ENCODE data around the gene OR52K1.

OR52K1 gene

GRCh38 chr11:4453118-4453517 is 29.3 kb upstream of the OR52K1 start:
- CTCF ChIA-PET, result no interaction called here
- no peak for TF ChIP-seq L3MBTL2 (conservative IDR thresholded peaks at IDR 0.05)
- TF ChIP-seq ELF4 (IDR thresholded peaks at IDR 0.05), result no peak
- TF ChIP-seq FOXK2 (IDR thresholded peaks at IDR 0.05), result no peak
- no peak for TF ChIP-seq BHLHE40 (IDR thresholded peaks at IDR 0.05; ENCODE audit: borderline replicate concordance)
- no peak for TF ChIP-seq ARNT (IDR thresholded peaks at IDR 0.05)
- no peak for TF ChIP-seq FOXA1 (IDR thresholded peaks at IDR 0.05)
- TF ChIP-seq SP1 (IDR thresholded peaks at IDR 0.05), result no peak
- no peak for DNase-seq (ENCODE audit: extremely low spot score)

GRCh38 chr11:4454021-4454420 is 28.4 kb upstream of the OR52K1 start:
- DNase-seq (ENCODE audit: extremely low spot score), result no peak
- ChIA-PET CTCF (no interaction called here), POLR2A (no interaction called here)
- TF ChIP-seq NFRKB (IDR thresholded peaks at IDR 0.05) (no peak), ZNF384 (IDR thresholded peaks at IDR 0.05) (no peak), CTBP1 (IDR thresholded peaks at IDR 0.05; ENCODE audit: borderline replicate concordance) (no peak), SUZ12 (IDR thresholded peaks at IDR 0.05) (no peak), FOXM1 (IDR thresholded peaks at IDR 0.05; ENCODE audit: borderline replicate concordance) (no peak), LEF1 (IDR thresholded peaks at IDR 0.05; ENCODE audit: borderline replicate concordance) (no peak), ARNT (IDR thresholded peaks at IDR 0.05) (no peak)

More at GRCh38 chr11:4453118-4453517, 29.3 kb upstream of the OR52K1 start:
- POLR2A ChIA-PET, result no interaction called here

GRCh38 chr11:4455419-4455818 is 27.0 kb upstream of the OR52K1 start:
- no peak for DNase-seq (ENCODE audit: extremely low spot score)
- TF ChIP-seq L3MBTL2 (conservative IDR thresholded peaks at IDR 0.05), result no peak
- no peak for TF ChIP-seq LEF1 (IDR thresholded peaks at IDR 0.05; ENCODE audit: borderline replicate concordance)
- TF ChIP-seq CTBP1 (IDR thresholded peaks at IDR 0.05; ENCODE audit: borderline replicate concordance), result no peak
- CTCF ChIA-PET, result no interaction called here

GRCh38 chr11:4459500-4459899 is 22.9 kb upstream of the OR52K1 start:
- TF ChIP-seq BHLHE40 (IDR thresholded peaks at IDR 0.05; ENCODE audit: borderline replicate concordance), result no peak
- POLR2A ChIA-PET, result no interaction called here
- CTCF ChIA-PET, result no interaction called here
- DNase-seq (ENCODE audit: extremely low spot score), result no peak

More at GRCh38 chr11:4455419-4455818, 27.0 kb upstream of the OR52K1 start:
- POLR2A ChIA-PET, result no interaction called here

- CTCF ChIA-PET, result no interaction called here
- DNase-seq (ENCODE audit: extremely low spot score), result no peak
- TF ChIP-seq HDGF (IDR thresholded peaks at IDR 0.05; ENCODE audit: borderline replicate concordance), result no peak
- no peak for TF ChIP-seq CTBP1 (IDR thresholded peaks at IDR 0.05; ENCODE audit: borderline replicate concordance)
- TF ChIP-seq ELF4 (IDR thresholded peaks at IDR 0.05), result no peak
- TF ChIP-seq ARNT (IDR thresholded peaks at IDR 0.05), result no peak
- TF ChIP-seq ZNF384 (IDR thresholded peaks at IDR 0.05), result no peak
- TF ChIP-seq SUZ12 (IDR thresholded peaks at IDR 0.05), result no peak
- no peak for TF ChIP-seq NFRKB (IDR thresholded peaks at IDR 0.05)
- no peak for TF ChIP-seq TARDBP (IDR thresholded peaks at IDR 0.05)
- no peak for TF ChIP-seq LEF1 (IDR thresholded peaks at IDR 0.05; ENCODE audit: borderline replicate concordance)
- TF ChIP-seq SP1 (IDR thresholded peaks at IDR 0.05), result no peak
- TF ChIP-seq FOXK2 (IDR thresholded peaks at IDR 0.05), result no peak
- no peak for TF ChIP-seq FOXA1 (IDR thresholded peaks at IDR 0.05)
- no peak for TF ChIP-seq BHLHE40 (IDR thresholded peaks at IDR 0.05; ENCODE audit: borderline replicate concordance)
- TF ChIP-seq PKNOX1 (IDR thresholded peaks at IDR 0.05), result no peak
- TF ChIP-seq FOXM1 (IDR thresholded peaks at IDR 0.05; ENCODE audit: borderline replicate concordance), result no peak
- TF ChIP-seq L3MBTL2 (conservative IDR thresholded peaks at IDR 0.05), result no peak
- POLR2A ChIA-PET, result no interaction called here
Observed at GRCh38 chr11:4460151-4460550, 22.3 kb upstream of the OR52K1 start.

GRCh38 chr11:4464216-4465159 is 18.0 kb upstream of the OR52K1 start:
- TF ChIP-seq HDGF (IDR thresholded peaks at IDR 0.05; ENCODE audit: borderline replicate concordance), result no peak
- no peak for TF ChIP-seq NFRKB (IDR thresholded peaks at IDR 0.05)
- TF ChIP-seq SP1 (IDR thresholded peaks at IDR 0.05), result no peak
- no peak for TF ChIP-seq CTBP1 (IDR thresholded peaks at IDR 0.05; ENCODE audit: borderline replicate concordance)
- TF ChIP-seq L3MBTL2 (conservative IDR thresholded peaks at IDR 0.05), result no peak
- no peak for TF ChIP-seq FOXM1 (IDR thresholded peaks at IDR 0.05; ENCODE audit: borderline replicate concordance)
- no peak for TF ChIP-seq BHLHE40 (IDR thresholded peaks at IDR 0.05; ENCODE audit: borderline replicate concordance)
- ChIA-PET CTCF (no interaction called here), POLR2A (no interaction called here)
- DNase-seq (ENCODE audit: extremely low spot score), result no peak

- no peak for DNase-seq (ENCODE audit: extremely low spot score)
- ChIA-PET POLR2A (no interaction called here), CTCF (interaction anchor here (0.6 kb wide), 1 partner anchor 1590 kb away, joined by 3 read pairs; no protein-coding TSS in a partner anchor)
- TF ChIP-seq BHLHE40 (IDR thresholded peaks at IDR 0.05; ENCODE audit: borderline replicate concordance) (no peak), L3MBTL2 (conservative IDR thresholded peaks at IDR 0.05) (no peak), FOXM1 (IDR thresholded peaks at IDR 0.05; ENCODE audit: borderline replicate concordance) (no peak), ZNF384 (IDR thresholded peaks at IDR 0.05) (no peak), LEF1 (IDR thresholded peaks at IDR 0.05; ENCODE audit: borderline replicate concordance) (no peak), TARDBP (IDR thresholded peaks at IDR 0.05) (no peak), HDGF (IDR thresholded peaks at IDR 0.05; ENCODE audit: borderline replicate concordance) (no peak), CTBP1 (IDR thresholded peaks at IDR 0.05; ENCODE audit: borderline replicate concordance) (no peak), SP1 (IDR thresholded peaks at IDR 0.05) (no peak), FOXK2 (IDR thresholded peaks at IDR 0.05) (no peak), FOXA1 (IDR thresholded peaks at IDR 0.05) (no peak), PKNOX1 (IDR thresholded peaks at IDR 0.05) (no peak), SUZ12 (IDR thresholded peaks at IDR 0.05) (no peak), ARNT (IDR thresholded peaks at IDR 0.05) (no peak), ELF4 (IDR thresholded peaks at IDR 0.05) (no peak), NFRKB (IDR thresholded peaks at IDR 0.05) (no peak)
Observed at GRCh38 chr11:4465407-4465806, 17.0 kb upstream of the OR52K1 start.

Data from HEK293T (cell line).